HCT116 (cell line): Measurements from ENCODE around the gene CDC42SE2. TPM values are rescaled to one million over a fixed set of nuclear protein-coding genes. Genes with fewer than 3 reads are reported as not detected.

Source experiments
- ATAC-seq: fragments of 200-7000 bp; cut with Tn5 transposase; 2 replicates; pipeline ENCODE4 v1.9.1; 2020; ENCODE audit warnings: mild to moderate bottlenecking, moderate library complexity
- BruUV-seq: library from RNA; stranded (reverse); fragments of 400-500 nt; replicated peaks from 2 replicates; lab custom pipeline; 2021; lab: Mats Ljungman, UMichigan
- CTCF ChIA-PET: fragments of 300-600 bp; sonication (Branson Sonifier 250); formaldehyde crosslinking; loops from one replicate; lab custom pipeline; 2021; ENCODE audit warnings: antibody characterized with exemption; lab: Charles Lee
- POLR2A ChIA-PET: fragments of 300-600, 350-600 bp; sonication (Branson Sonifier 250); formaldehyde crosslinking; loops from one replicate; lab custom pipeline; 2021; ENCODE audit warnings: antibody characterized with exemption; lab: Charles Lee
- RAD21 ChIA-PET, 2 experiments: fragments of 300-600 bp; sonication (Branson Sonifier 250); formaldehyde crosslinking; loops; one replicate each; lab custom pipeline; 2023; ENCODE audit warnings: low total read pairs in 2 of 2; ENCODE audit not compliant: uncharacterized antibody in 2 of 2, unreplicated experiment in 2 of 2, low non-redundant PET in 1 of 2; lab: Charles Lee
- DNase-seq: peaks from one replicate; pipeline ENCODE4 v3.0.0-alpha.2; 2010; ENCODE audit warnings: low read depth, low spot score
- H2AFZ ChIP-seq: fragments of 200-600 bp; shearing (Covaris generic), sonication (generic); 2 replicates; pipeline ENCODE4 v1.6.1; 2017; ENCODE audit warnings: low read depth, mixed run types, mixed read lengths, antibody characterized with exemption, low read length; ENCODE audit not compliant: poor library complexity, severe bottlenecking
- H3K27ac ChIP-seq: 2 replicates; pipeline ENCODE4 v1.5.1; 2012; ENCODE audit warnings: low read depth, low read length
- H3K27me3 ChIP-seq: fragments of 200-600 bp; sonication (generic); 2 replicates; pipeline ENCODE4 v1.6.1; 2016; ENCODE audit warnings: mixed run types, low read length, mixed read lengths; ENCODE audit not compliant: insufficient read depth
- H3K36me3 ChIP-seq, 2 experiments: fragments of 200-500 bp in 1 of 2; fragments of 200-600 bp in 1 of 2; sonication (Bioruptor generic) in 1 of 2; sonication (generic) in 1 of 2; 2 replicates each; pipeline versions ENCODE4 v1.5.1 to v1.6.1; 2014 to 2016; ENCODE audit warnings: low read length in 2 of 2, inconsistent platforms in 1 of 2, mixed read lengths in 1 of 2, mixed run types in 1 of 2; ENCODE audit not compliant: insufficient read depth in 2 of 2, control insufficient read depth in 1 of 2
- H3K4me1 ChIP-seq, 2 experiments: fragments of 200-600 bp in 1 of 2; sonication (generic) in 1 of 2; 2 replicates each; pipeline versions ENCODE4 v1.5.1 to v1.6.1; 2012 to 2017; ENCODE audit warnings: low read length in 2 of 2, inconsistent platforms in 1 of 2, mild to moderate bottlenecking in 1 of 2, mixed read lengths in 1 of 2, mixed run types in 1 of 2, moderate library complexity in 1 of 2; ENCODE audit not compliant: insufficient read depth in 2 of 2, control insufficient read depth in 1 of 2
- H3K4me2 ChIP-seq: fragments of 200-600 bp; sonication (generic); 2 replicates; pipeline ENCODE4 v1.6.1; 2017; ENCODE audit warnings: mixed run types, low read length, mixed read lengths
- H3K4me3 ChIP-seq, 2 experiments: fragments of 200-600 bp in 1 of 2; sonication (generic) in 1 of 2; replicated peaks in 1 of 2; 2 replicates each; pipeline ENCODE4 v1.5.1; 2011 to 2016; ENCODE audit warnings: low read length in 2 of 2, control low read depth in 1 of 2, low read depth in 1 of 2, mild to moderate bottlenecking in 1 of 2, mixed read lengths in 1 of 2, mixed run types in 1 of 2
- H3K79me2 ChIP-seq: fragments of 200-600 bp; sonication (generic); 2 replicates; pipeline ENCODE4 v1.6.1; 2017; ENCODE audit warnings: mild to moderate bottlenecking, mixed run types, low read length, moderate library complexity, mixed read lengths; ENCODE audit not compliant: insufficient read depth
- H3K9ac ChIP-seq: fragments of 200-600 bp; sonication (generic); 2 replicates; pipeline ENCODE4 v1.6.1; 2016; ENCODE audit warnings: low read length, mixed read lengths
- H3K9me2 ChIP-seq: fragments of 200-600 bp; sonication (generic), shearing (Covaris generic); 2 replicates; pipeline ENCODE4 v1.6.1; 2017; ENCODE audit warnings: mixed run types, mild to moderate bottlenecking, moderate library complexity; ENCODE audit not compliant: insufficient read depth
- H3K9me3 ChIP-seq, 2 experiments: fragments of 200-500 bp in 1 of 2; fragments of 200-600 bp in 1 of 2; sonication (Bioruptor generic) in 1 of 2; sonication (generic) in 1 of 2; 2 replicates each; pipeline ENCODE4 v1.6.1; 2014 to 2017; ENCODE audit warnings: low read length in 2 of 2, mixed read lengths in 2 of 2, inconsistent platforms in 1 of 2, low read depth in 1 of 2, mild to moderate bottlenecking in 1 of 2, mixed run types in 1 of 2, moderate library complexity in 1 of 2; ENCODE audit not compliant: control insufficient read depth in 1 of 2, insufficient read depth in 1 of 2
- H4K20me1 ChIP-seq: fragments of 200-600 bp; sonication (generic), shearing (Covaris generic); 2 replicates; pipeline ENCODE4 v1.6.1; 2017; ENCODE audit warnings: mixed run types, mild to moderate bottlenecking, moderate library complexity; ENCODE audit not compliant: insufficient read depth
- CBX3 ChIP-seq: IDR thresholded peaks from 2 replicates; pipeline ENCODE4 v1.6.1; 2012; ENCODE audit warnings: low read depth
- POLR2AphosphoS5 ChIP-seq: IDR thresholded peaks from 2 replicates; pipeline ENCODE4 v1.6.1; 2011; ENCODE audit warnings: mild to moderate bottlenecking, low read depth, low read length, moderate library complexity
- RAD21 ChIP-seq: IDR thresholded peaks from 2 replicates; pipeline ENCODE4 v1.6.1; 2012; ENCODE audit warnings: low read depth, mild to moderate bottlenecking
- SIN3A ChIP-seq: IDR thresholded peaks from 2 replicates; pipeline ENCODE4 v1.6.1; 2012; ENCODE audit warnings: low read depth
- SRF ChIP-seq: IDR thresholded peaks from 2 replicates; pipeline ENCODE4 v1.6.1; 2012; ENCODE audit warnings: low read depth
- intact Hi-C: fragments of 100-400 bp; cut with micrococcal nuclease; formaldehyde crosslinking; loops from 2 replicates; pipeline ENCODE4 v1.10.0; 2022
- total RNA-seq: library from RNA; stranded (reverse); gene quantifications from one replicate; pipeline ENCODE4 v1.2.1, GENCODE V29; 2021; ENCODE audit not compliant: unreplicated experiment
- TF ChIP-seq, protein P1 (sequence below): IDR thresholded peaks from 2 replicates; pipeline ENCODE4 v1.6.1; 2012
- TF ChIP-seq, protein P2 (sequence below), 3 experiments: fragments of 200-600 bp in 1 of 3; sonication (generic) in 1 of 3; IDR thresholded peaks in 2 of 3; conservative IDR thresholded peaks in 1 of 3; 2 replicates each; pipeline ENCODE4 v1.5.1; 2012 to 2017; ENCODE audit warnings: low read depth in 2 of 3, low read length in 2 of 3, antibody characterized with exemption in 1 of 3, borderline replicate concordance in 1 of 3, control low read depth in 1 of 3, mild to moderate bottlenecking in 1 of 3, mixed read lengths in 1 of 3, mixed run types in 1 of 3, moderate library complexity in 1 of 3; ENCODE audit not compliant: insufficient read depth in 1 of 3

Gene CDC42SE2
- total RNA-seq, 1 experiment from 2014 or later = 27.0 TPM

DNA sequence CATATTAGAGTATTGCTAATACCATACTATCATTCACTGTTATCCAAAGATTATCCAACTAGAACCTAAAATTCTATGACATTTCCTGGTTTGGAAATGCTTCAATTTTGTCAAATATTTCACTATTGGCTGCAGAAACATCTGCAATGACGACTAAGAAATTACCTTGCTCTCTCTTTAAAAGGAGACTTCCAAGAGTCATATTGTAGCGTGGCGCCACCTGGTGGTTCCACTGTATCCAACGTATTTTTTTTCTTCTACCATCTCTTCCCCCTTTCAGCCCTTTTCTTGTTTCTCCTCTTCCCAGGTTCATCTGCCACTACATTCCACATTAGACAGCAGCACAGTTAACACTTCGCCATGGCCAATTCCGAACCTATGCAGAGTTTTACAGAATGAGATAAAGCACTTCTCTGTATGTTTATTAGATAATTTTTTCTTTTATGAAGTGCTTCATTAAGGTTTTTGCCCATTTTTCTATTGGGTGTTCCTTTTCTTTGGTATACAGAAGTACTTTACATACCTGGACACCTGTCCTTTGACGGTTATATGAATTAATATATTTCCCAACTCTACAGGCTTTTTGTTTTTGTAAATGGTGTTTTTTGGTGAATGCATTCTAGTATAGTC is 153.5 kb downstream of the CDC42SE2 start:
- H4K20me1 ChIP-seq = no peaks in the 10 kb centered on the region
- H3K27me3 ChIP-seq = no peaks in the 10 kb centered on the region
- H3K79me2 ChIP-seq = no peaks in the 10 kb centered on the region
- no peak overlapping the region for H3K4me2 ChIP-seq
- no peak overlapping the region for H3K27ac ChIP-seq
- intact Hi-C loops = loop anchor here (1.0 to 2.0 kb wide), 3 partner anchors 547 to 1646 kb away; no protein-coding TSS in a partner anchor
- H3K9ac ChIP-seq = no peak overlapping the region
- ATAC-seq (peak; percentile 72), DNase-seq (peak; percentile 37)
- no peak overlapping the region for H2AFZ ChIP-seq
- BruUV-seq = no TSS peak
- no peak for TF ChIP-seq POLR2AphosphoS5
- peak; percentile 77 for TF ChIP-seq RAD21
- TF ChIP-seq, protein P1, sequence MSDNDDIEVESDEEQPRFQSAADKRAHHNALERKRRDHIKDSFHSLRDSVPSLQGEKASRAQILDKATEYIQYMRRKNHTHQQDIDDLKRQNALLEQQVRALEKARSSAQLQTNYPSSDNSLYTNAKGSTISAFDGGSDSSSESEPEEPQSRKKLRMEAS = no peak
- TF ChIP-seq, protein P2, sequence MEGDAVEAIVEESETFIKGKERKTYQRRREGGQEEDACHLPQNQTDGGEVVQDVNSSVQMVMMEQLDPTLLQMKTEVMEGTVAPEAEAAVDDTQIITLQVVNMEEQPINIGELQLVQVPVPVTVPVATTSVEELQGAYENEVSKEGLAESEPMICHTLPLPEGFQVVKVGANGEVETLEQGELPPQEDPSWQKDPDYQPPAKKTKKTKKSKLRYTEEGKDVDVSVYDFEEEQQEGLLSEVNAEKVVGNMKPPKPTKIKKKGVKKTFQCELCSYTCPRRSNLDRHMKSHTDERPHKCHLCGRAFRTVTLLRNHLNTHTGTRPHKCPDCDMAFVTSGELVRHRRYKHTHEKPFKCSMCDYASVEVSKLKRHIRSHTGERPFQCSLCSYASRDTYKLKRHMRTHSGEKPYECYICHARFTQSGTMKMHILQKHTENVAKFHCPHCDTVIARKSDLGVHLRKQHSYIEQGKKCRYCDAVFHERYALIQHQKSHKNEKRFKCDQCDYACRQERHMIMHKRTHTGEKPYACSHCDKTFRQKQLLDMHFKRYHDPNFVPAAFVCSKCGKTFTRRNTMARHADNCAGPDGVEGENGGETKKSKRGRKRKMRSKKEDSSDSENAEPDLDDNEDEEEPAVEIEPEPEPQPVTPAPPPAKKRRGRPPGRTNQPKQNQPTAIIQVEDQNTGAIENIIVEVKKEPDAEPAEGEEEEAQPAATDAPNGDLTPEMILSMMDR (IDR thresholded peaks at IDR 0.05 in 2 of 3, conservative IDR thresholded peaks at IDR 0.05 in 1 of 3; ENCODE audit: borderline replicate concordance in 1 of 3, insufficient read depth in 1 of 3, low read depth in 2 of 3, low read length in 2 of 3) = peak; percentile 60 to 91 (median 74); a peak in 5 of 6 replicates
- TF ChIP-seq SRF = no peak
- no peak for TF ChIP-seq SIN3A
- no peak for TF ChIP-seq CBX3
- no peaks in the 10 kb centered on the region; a peak in 1 of 4 replicates for H3K36me3 ChIP-seq
- no peaks in the 10 kb centered on the region for H3K9me3 ChIP-seq
- H3K9me2 ChIP-seq = no peaks in the 10 kb centered on the region
- POLR2A ChIA-PET = no interaction called here
- no peak overlapping the region for H3K4me3 ChIP-seq
- RAD21 ChIA-PET = no interaction called here
- no peaks in the 10 kb centered on the region for H3K4me1 ChIP-seq
- CTCF ChIA-PET = interaction anchor here (0.9 kb wide), 1 partner anchor 590 kb away, joined by 3 read pairs; no protein-coding TSS in a partner anchor
